Gastrocnemius medialis (tissue), 4 donors: ENCODE data around the gene ADAM12.

Experiments
- CTCF ChIP-seq, 5 experiments: fragments of 450-650 bp in 3 of 5; fragments of 200-600 bp in 2 of 5; sonication (generic) in 2 of 5; IDR thresholded peaks in 4 of 5; conservative IDR thresholded peaks in 1 of 5; 1 replicate in 4 of 5; 2 replicates in 1 of 5; pipeline ENCODE4 v1.5.1; 2016 to 2019; ENCODE audit warnings: antibody characterized with exemption in 5 of 5, mild to moderate bottlenecking in 3 of 5, moderate library complexity in 3 of 5
- POLR2A ChIP-seq, 2 donors: fragments of 450-650 bp; IDR thresholded peaks; one replicate each; pipeline ENCODE4 v1.6.1; 2017; ENCODE audit warnings: antibody characterized with exemption in 2 of 2, mild to moderate bottlenecking in 2 of 2, moderate library complexity in 2 of 2

GRCh38 chr10:126042354-126042753 lies 345.9 kb downstream of the ADAM12 start:
- no peak for TF ChIP-seq CTCF (IDR thresholded peaks at IDR 0.05 in 4 of 5, conservative IDR thresholded peaks at IDR 0.05 in 1 of 5)
- no peak for TF ChIP-seq POLR2A (IDR thresholded peaks at IDR 0.05)
